GM23248 (cell line): ENCODE results near the gene DEFB128. TPM values are rescaled to one million over a fixed set of nuclear protein-coding genes. Genes with fewer than 3 reads are reported as not detected.

ENCODE experiments used
- DNase-seq: peaks from one replicate; pipeline ENCODE4 v3.0.0-alpha.2; 2015
- H2AFZ ChIP-seq: fragments of 200-600 bp; sonication (generic); 2 replicates; pipeline ENCODE4 v1.6.1; 2016; ENCODE audit warnings: antibody characterized with exemption
- H3F3A ChIP-seq: fragments of 200-600 bp; sonication (generic); 2 replicates; pipeline ENCODE4 v1.6.1; 2016; ENCODE audit warnings: mild to moderate bottlenecking, antibody characterized with exemption, mixed run types; ENCODE audit not compliant: insufficient read depth
- H3K27ac ChIP-seq: fragments of 200-600 bp; sonication (generic); 2 replicates; pipeline ENCODE4 v1.5.1; 2016; ENCODE audit warnings: mild to moderate bottlenecking
- H3K27me3 ChIP-seq: fragments of 200-600 bp; sonication (generic); replicated peaks from 2 replicates; pipeline ENCODE4 v1.6.1; 2016; ENCODE audit warnings: mild to moderate bottlenecking; ENCODE audit not compliant: insufficient read depth
- H3K36me3 ChIP-seq: fragments of 200-600 bp; sonication (generic); 2 replicates; pipeline ENCODE4 v1.6.1; 2016; ENCODE audit warnings: low read depth, mild to moderate bottlenecking
- H3K4me1 ChIP-seq: fragments of 200-600 bp; sonication (generic); 2 replicates; pipeline ENCODE4 v1.6.1; 2016; ENCODE audit warnings: mild to moderate bottlenecking; ENCODE audit not compliant: insufficient read depth
- H3K4me2 ChIP-seq: fragments of 200-600 bp; sonication (generic); one replicate; pipeline ENCODE4 v1.6.1; 2016; ENCODE audit warnings: mild to moderate bottlenecking; ENCODE audit not compliant: unreplicated experiment
- H3K4me3 ChIP-seq: fragments of 200-600 bp; sonication (generic); 2 replicates; pipeline ENCODE4 v1.5.1; 2016; ENCODE audit warnings: mild to moderate bottlenecking
- H3K79me2 ChIP-seq: fragments of 200-600 bp; sonication (generic); 2 replicates; pipeline ENCODE4 v1.6.1; 2016; ENCODE audit warnings: mild to moderate bottlenecking; ENCODE audit not compliant: insufficient read depth
- H3K9ac ChIP-seq: fragments of 200-600 bp; sonication (generic); 2 replicates; pipeline ENCODE4 v1.6.1; 2016; ENCODE audit warnings: mild to moderate bottlenecking
- H3K9me2 ChIP-seq: fragments of 200-600 bp; sonication (generic); 2 replicates; pipeline ENCODE4 v1.6.1; 2016; ENCODE audit warnings: mixed run types, mild to moderate bottlenecking, moderate library complexity; ENCODE audit not compliant: insufficient read depth
- H3K9me3 ChIP-seq: fragments of 200-600 bp; sonication (generic); one replicate; pipeline ENCODE4 v1.6.1; 2017; ENCODE audit warnings: low read depth
- H4K20me1 ChIP-seq: fragments of 200-600 bp; sonication (generic); 2 replicates; pipeline ENCODE4 v1.6.0; 2016; ENCODE audit not compliant: insufficient read depth
- EZH2 ChIP-seq: fragments of 200-600 bp; sonication (generic); IDR thresholded peaks from 2 replicates; pipeline ENCODE4 v1.6.1; 2018; ENCODE audit warnings: antibody characterized with exemption, mild to moderate bottlenecking; ENCODE audit not compliant: insufficient read depth, poor library complexity, severe bottlenecking
- EZH2phosphoT487 ChIP-seq: fragments of 200-600 bp; sonication (generic); IDR thresholded peaks from 2 replicates; pipeline ENCODE4 v1.6.1; 2018; ENCODE audit warnings: antibody characterized with exemption, moderate library complexity, mild to moderate bottlenecking, low read depth; ENCODE audit not compliant: insufficient read depth
- WGBS, 2 experiments: methylation state at CpG; one replicate each; pipeline ENCODE4 v1.1.6; 2015 to 2017; ENCODE audit warnings: low lambda C conversion rate in 2 of 2, low coverage in 1 of 2; ENCODE audit errors: missing lambda C conversion rate in 2 of 2; 5-methylcytosine and 5-hydroxymethylcytosine counted together
- in situ Hi-C: fragments of 300-500 bp; cut with MboI; formaldehyde crosslinking; loops from 2 replicates; pipeline ENCODE4 v1.15.0; 2020
- polyA plus RNA-seq: library from polyadenylated mRNA; unstranded; fragments of >200 nt; fragmentation: Nextera tagmentation; extraction: Ambion mirVana; gene quantifications from 2 replicates; pipeline ENCODE4 v1.2.1, GENCODE V29; 2016
- total RNA-seq: library from RNA; depleted of rRNA; stranded (reverse); fragments of >200 nt; shearing (Covaris generic); gene quantifications from 2 replicates; pipeline ENCODE4 v1.2.3, GENCODE V29; 2014

DEFB128 gene
- total and polyA plus RNA-seq, 2 experiments from 2014 or later: not detected

DNA sequence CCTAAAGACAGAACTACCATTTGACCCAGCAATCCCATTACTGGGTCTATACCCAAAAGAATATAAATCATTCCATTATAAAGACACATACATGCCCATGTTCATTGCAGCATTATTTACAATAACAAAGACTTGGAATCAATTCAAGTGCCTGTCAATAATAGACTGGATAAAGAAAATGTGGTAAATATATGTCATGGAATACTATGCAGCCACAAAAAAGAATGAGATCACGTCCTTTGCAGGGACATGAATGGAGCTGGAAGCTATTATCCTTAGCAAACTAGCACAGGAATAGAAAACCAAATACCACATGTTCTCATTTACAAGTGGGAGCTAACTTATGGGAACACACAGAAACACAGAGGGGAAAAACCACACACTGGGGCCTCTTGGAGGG lies 8.7 kb upstream of the DEFB128 start:
- DNase-seq: no peak
- TF ChIP-seq EZH2phosphoT487: no peak
- no peak for TF ChIP-seq EZH2
- H2AFZ ChIP-seq: no peak overlapping the region

DNA sequence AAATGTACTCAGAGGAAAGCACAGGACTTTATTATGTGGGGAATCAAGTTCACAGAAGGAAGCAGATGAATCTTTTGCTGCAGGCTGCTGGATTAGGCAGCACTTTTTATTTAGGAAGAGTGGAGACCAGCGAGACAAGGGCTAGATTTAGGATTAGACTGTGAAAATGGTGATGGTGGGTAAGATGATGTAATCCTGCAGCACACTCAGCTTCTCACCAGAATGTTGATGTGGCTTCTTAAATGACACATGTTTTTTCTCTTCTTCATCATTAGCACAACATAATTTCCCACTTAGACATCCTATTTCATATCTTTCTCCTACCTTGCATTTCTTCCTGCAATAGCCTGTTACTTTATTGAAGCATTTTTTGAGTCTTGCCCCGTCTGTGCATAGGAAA lies 1.8 kb downstream of the DEFB128 start:
- Histone ChIP-seq H3F3A (no peaks in the 10 kb centered on the region), H3K4me2 (no peak overlapping the region), H3K4me1 (no peaks in the 10 kb centered on the region), H3K79me2 (no peaks in the 10 kb centered on the region), H3K36me3 (no peaks in the 10 kb centered on the region), H3K9me2 (no peaks in the 10 kb centered on the region), H3K4me3 (no peak overlapping the region), H3K27ac (no peak overlapping the region), H3K27me3 (no peaks in the 10 kb centered on the region), H3K9me3 (no peaks in the 10 kb centered on the region), H2AFZ (no peak overlapping the region), H4K20me1 (no peaks in the 10 kb centered on the region), H3K9ac (no peak overlapping the region)
- no peak for DNase-seq
- 8 to 13% methylated on average over 2 of the region's 2 CpGs for WGBS, 2 experiments
- no peak for TF ChIP-seq EZH2phosphoT487
- no peak for TF ChIP-seq EZH2
- in situ Hi-C loops: no loop called here

More for the DNA sequence above, 8.7 kb upstream of the DEFB128 start:
- Histone ChIP-seq H3K9me2 (no peaks in the 10 kb centered on the region), H3K36me3 (no peaks in the 10 kb centered on the region), H3K27ac (no peak overlapping the region), H3K4me3 (no peak overlapping the region), H3K4me2 (no peak overlapping the region), H3K79me2 (no peaks in the 10 kb centered on the region), H3F3A (no peaks in the 10 kb centered on the region), H3K27me3 (no peaks in the 10 kb centered on the region), H3K4me1 (no peaks in the 10 kb centered on the region), H4K20me1 (no peaks in the 10 kb centered on the region), H3K9ac (no peak overlapping the region), H3K9me3 (no peaks in the 10 kb centered on the region)
- in situ Hi-C loops: no loop called here
- WGBS, 2 experiments: 18 to 31% methylated on average over 1 of the region's 1 CpG

DNA sequence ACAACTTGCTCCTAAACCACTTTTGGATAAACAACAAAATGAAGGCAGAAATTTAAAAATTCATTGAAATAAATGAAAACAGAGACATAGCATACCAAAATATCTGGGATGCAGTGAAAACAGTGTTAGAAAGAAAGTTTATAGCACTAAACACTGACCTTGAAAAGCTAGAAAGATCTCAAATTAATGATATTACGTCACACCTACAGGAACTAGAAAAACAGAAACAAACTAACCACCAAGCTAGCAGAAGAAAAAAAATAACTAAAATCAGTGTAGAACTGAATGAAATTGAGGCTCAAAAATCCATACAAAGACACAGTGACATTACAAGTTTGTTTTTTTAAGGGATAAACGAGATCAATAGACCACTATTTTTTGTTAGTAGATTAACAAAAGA lies 5.2 kb downstream of the DEFB128 start:
- Histone ChIP-seq H3F3A (no peaks in the 10 kb centered on the region), H3K27me3 (no peaks in the 10 kb centered on the region), H3K27ac (no peak overlapping the region), H3K79me2 (no peaks in the 10 kb centered on the region), H3K9me3 (no peaks in the 10 kb centered on the region), H3K4me1 (no peaks in the 10 kb centered on the region), H3K36me3 (no peaks in the 10 kb centered on the region), H3K9me2 (0 out of 2 replicates have a peak, but pooled peaks cover 4% of the 10 kb centered on the region), H2AFZ (no peak overlapping the region), H4K20me1 (no peaks in the 10 kb centered on the region), H3K4me2 (no peak overlapping the region), H3K9ac (no peak overlapping the region), H3K4me3 (no peak overlapping the region)
- TF ChIP-seq EZH2 (no peak), EZH2phosphoT487 (no peak)
- in situ Hi-C loops: no loop called here
- 15 to 16% methylated on average over 2 of the region's 2 CpGs for WGBS, 2 experiments
- DNase-seq: no peak

DNA sequence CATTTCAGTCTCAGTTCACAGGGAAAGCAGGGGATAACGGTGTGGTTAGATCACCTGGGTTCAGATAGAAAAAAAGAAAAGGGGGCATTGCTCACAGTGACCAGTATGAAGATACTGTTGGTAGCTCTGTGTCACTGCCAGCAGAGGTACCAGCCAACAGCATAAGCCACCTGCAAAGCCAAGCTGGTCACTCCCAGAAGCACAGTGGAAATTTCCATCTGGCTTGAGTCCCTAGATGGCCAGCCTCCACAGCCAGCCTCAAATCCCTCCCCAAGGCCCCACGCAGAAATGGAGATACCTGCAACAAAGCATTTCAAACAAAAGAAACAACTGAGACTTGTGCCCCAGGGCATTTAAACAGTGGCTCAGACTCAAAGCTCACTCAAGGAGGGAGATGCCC lies 20.6 kb downstream of the DEFB128 start:
- no peaks in the 10 kb centered on the region for H3F3A ChIP-seq
- H4K20me1 ChIP-seq: no peaks in the 10 kb centered on the region
- no peak overlapping the region for H3K4me2 ChIP-seq
- no peaks in the 10 kb centered on the region for H3K36me3 ChIP-seq
- H3K9me2 ChIP-seq: no peaks in the 10 kb centered on the region
- H3K79me2 ChIP-seq: no peaks in the 10 kb centered on the region
- no peaks in the 10 kb centered on the region for H3K4me1 ChIP-seq
- TF ChIP-seq EZH2 (no peak), EZH2phosphoT487 (no peak)
- DNase-seq: no peak
- WGBS, 2 experiments: 25 to 27% methylated on average over 2 of the region's 2 CpGs
- H3K27ac ChIP-seq: no peak overlapping the region
- in situ Hi-C loops: no loop called here
- H3K27me3 ChIP-seq: peaks cover 17% of the 10 kb centered on the region
- H3K4me3 ChIP-seq: no peak overlapping the region
- H3K9ac ChIP-seq: no peak overlapping the region
- H2AFZ ChIP-seq: no peak overlapping the region
- no peaks in the 10 kb centered on the region for H3K9me3 ChIP-seq

DNA sequence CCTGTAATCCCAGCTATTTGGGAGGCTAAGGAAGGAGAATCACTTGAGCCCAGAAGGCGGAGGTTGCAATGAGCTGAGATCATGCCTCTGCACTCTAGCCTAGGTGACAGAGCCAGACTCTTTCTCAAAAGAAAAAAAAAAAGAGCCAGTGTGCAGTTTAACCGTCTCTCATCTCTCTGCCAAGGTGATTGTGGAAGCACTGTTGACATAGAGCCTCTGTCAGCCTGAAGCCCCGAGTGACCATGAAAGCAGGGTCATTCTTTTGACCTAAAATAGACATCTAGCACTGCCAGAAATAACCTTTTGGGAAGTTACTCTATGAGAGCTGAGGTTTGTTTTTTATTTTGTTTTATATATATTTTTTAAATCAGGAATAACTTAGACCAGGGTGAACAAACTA lies 24.9 kb downstream of the DEFB128 start:
- Histone ChIP-seq H3K27ac (no peak overlapping the region), H3K4me2 (no peak overlapping the region), H3F3A (no peaks in the 10 kb centered on the region), H4K20me1 (no peaks in the 10 kb centered on the region), H3K9ac (no peak overlapping the region), H3K9me2 (no peaks in the 10 kb centered on the region), H3K4me3 (no peak overlapping the region), H2AFZ (no peak overlapping the region), H3K36me3 (no peaks in the 10 kb centered on the region), H3K27me3 (peaks cover 11% of the 10 kb centered on the region; the same call in 1 of the 2 replicates), H3K79me2 (no peaks in the 10 kb centered on the region), H3K4me1 (no peaks in the 10 kb centered on the region), H3K9me3 (no peaks in the 10 kb centered on the region)
- in situ Hi-C loops: no loop called here
- TF ChIP-seq EZH2phosphoT487: no peak
- TF ChIP-seq EZH2: no peak
- no peak for DNase-seq
- 0 to 3% methylated on average over 3 of the region's 3 CpGs for WGBS, 2 experiments
